Measurements from ENCODE around the gene SLC18A2. TPM values are rescaled to one million over a fixed set of nuclear protein-coding genes. Genes with fewer than 3 reads are reported as not detected.

The SLC18A2 gene
- 0.52 and 0.85 TPM in 2 replicates for total RNA-seq (2014; rRNA removed; shearing (Covaris generic))

DNA sequence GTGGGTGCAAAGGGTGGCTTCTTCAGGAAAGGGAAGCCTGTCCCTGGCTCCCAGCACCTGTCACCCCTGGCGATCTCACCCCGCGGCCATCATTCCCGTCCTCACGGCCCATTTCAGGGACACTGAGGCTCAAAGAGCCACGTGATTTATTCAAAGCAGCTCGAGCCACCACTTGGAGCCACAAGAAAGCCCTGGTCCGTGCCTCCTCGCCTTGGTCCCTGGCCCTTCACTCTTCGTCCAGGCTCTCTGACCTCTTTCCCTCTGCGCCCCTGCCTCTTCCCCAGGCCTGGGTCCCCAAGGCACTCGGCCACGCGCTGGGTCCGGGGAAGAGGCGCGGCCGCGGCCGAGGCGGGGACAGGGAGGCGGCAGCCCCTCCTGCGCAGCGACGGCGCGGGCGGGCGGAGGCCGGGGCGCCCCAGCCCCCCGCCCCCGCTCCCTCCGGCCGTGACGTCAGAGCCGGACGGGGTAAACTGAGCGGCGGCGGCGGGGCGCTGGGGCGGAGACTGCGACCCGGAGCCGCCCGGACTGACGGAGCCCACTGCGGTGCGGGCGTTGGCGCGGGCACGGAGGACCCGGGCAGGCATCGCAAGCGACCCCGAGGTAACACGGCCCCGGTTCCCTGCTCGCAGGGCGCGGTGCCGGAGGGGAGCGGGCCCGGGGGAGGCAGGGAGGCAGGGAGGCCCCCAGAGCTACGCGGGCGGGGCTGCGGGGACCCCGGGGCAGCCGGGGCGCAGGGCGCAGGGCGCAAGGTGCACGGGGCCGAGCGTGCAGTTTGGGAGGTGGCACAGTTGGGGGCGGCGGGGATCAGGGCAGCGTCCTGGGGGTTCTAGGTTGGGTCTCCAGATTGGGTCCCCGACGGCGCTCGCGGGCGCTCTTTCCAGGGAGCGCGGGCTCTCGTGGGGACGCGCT lies at the start of gene SLC18A2:
SLC18A2 (plus strand) TSS at position 494 of the 909 bp plus-strand sequence. CDS start 580 bp downstream, outside the sequence.
- peak; percentile 94 for DNase-seq
- peak within 1 kb of the TSS; percentile 72 for H3K4me3 ChIP-seq (ENCODE audit: insufficient read depth, low read depth, low read length)
- no peaks in the 10 kb centered on the region for H3K36me3 ChIP-seq (replicated peaks; ENCODE audit: control insufficient read depth, insufficient read depth, low read length)
- peaks cover 52% of the 10 kb centered on the region for H3K27me3 ChIP-seq (ENCODE audit: control insufficient read depth, insufficient read depth, low read length)

- no peak for DNase-seq
- Histone ChIP-seq H3K36me3 (replicated peaks; ENCODE audit: control insufficient read depth, insufficient read depth, low read length) (no peaks in the 10 kb centered on the region), H3K4me3 (ENCODE audit: insufficient read depth, low read depth, low read length) (no peak within 1 kb of the TSS), H3K27me3 (ENCODE audit: control insufficient read depth, insufficient read depth, low read length) (peaks cover 3% of the 10 kb centered on the region; the same call in 1 of the 2 replicates)
Measured at GRCh38 chr10:117197189-117197588, 43.7 kb upstream of the SLC18A2 start, which contains the start of gene KCNK18. TSS of gene KCNK18 (plus strand) at chr10:117197489. CDS start at chr10:117197489, 0 bp downstream.

DNA sequence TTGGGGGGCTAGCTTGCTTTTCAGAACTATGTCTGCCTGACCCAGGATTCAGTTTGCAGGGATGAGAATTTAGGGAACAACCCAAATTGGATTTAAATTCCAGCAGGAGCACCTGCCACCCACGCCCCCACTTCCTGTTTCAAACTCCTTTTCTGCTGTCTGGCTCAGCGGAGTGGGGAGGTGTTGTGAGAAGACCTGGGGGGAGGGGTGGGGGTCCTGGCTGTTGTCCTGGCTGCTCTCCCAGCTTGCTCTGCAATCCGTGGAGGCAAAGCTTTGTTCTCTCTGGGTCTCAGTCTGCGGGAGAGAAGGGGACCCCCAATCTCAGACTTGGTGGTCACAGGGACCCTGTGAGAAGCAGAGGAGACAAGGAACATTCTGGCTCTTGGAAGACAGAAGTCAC lies 42.8 kb upstream of the SLC18A2 start:
- H3K4me3 ChIP-seq (ENCODE audit: insufficient read depth, low read depth, low read length) = no peak overlapping the region
- peaks cover 3% of the 10 kb centered on the region; the same call in 1 of the 2 replicates for H3K27me3 ChIP-seq (ENCODE audit: control insufficient read depth, insufficient read depth, low read length)
- H3K36me3 ChIP-seq (replicated peaks; ENCODE audit: control insufficient read depth, insufficient read depth, low read length) = no peaks in the 10 kb centered on the region
- DNase-seq = peak; percentile 49

- Histone ChIP-seq H3K27me3 (ENCODE audit: control insufficient read depth, insufficient read depth, low read length) (peaks cover 3% of the 10 kb centered on the region; the same call in 1 of the 2 replicates), H3K4me3 (ENCODE audit: insufficient read depth, low read depth, low read length) (no peak overlapping the region), H3K36me3 (replicated peaks; ENCODE audit: control insufficient read depth, insufficient read depth, low read length) (no peaks in the 10 kb centered on the region)
- DNase-seq = no peak
Measured at GRCh38 chr10:117201826-117202225, 39.1 kb upstream of the SLC18A2 start.

GRCh38 chr10:117204316-117204715 lies 36.6 kb upstream of the SLC18A2 start:
- Histone ChIP-seq H3K36me3 (replicated peaks; ENCODE audit: control insufficient read depth, insufficient read depth, low read length) (no peaks in the 10 kb centered on the region), H3K27me3 (ENCODE audit: control insufficient read depth, insufficient read depth, low read length) (no peaks in the 10 kb centered on the region), H3K4me3 (ENCODE audit: insufficient read depth, low read depth, low read length) (no peak overlapping the region)
- DNase-seq = no peak

DNA sequence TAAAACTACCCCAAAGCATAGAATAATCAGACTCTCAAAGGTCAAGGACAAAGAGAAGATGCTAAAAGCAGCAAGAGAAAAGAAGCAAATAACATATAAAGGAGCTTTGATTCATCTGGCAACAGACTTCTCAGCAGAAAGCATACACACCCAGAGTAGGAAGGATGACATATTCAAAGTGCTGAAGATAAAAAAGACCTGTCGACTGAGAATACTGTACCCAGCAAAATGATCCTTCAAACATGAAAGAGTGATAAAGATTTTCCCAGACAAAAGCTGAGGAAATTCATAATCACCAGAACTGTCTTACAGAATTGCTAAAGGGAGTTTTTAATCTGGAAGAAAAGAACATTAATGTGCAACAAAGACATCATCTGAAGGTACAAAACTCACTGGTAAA lies 28.7 kb upstream of the SLC18A2 start:
- peaks cover 20% of the 10 kb centered on the region for H3K27me3 ChIP-seq (ENCODE audit: control insufficient read depth, insufficient read depth, low read length)

GRCh38 chr10:117214401-117214800 lies 26.5 kb upstream of the SLC18A2 start:
- H3K4me3 ChIP-seq (ENCODE audit: insufficient read depth, low read depth, low read length) = no peak overlapping the region
- peaks cover 33% of the 10 kb centered on the region for H3K27me3 ChIP-seq (ENCODE audit: control insufficient read depth, insufficient read depth, low read length)
- DNase-seq = no peak

More for the DNA sequence above, 28.7 kb upstream of the SLC18A2 start:
- Histone ChIP-seq H3K36me3 (replicated peaks; ENCODE audit: control insufficient read depth, insufficient read depth, low read length) (no peaks in the 10 kb centered on the region), H3K4me3 (ENCODE audit: insufficient read depth, low read depth, low read length) (no peak overlapping the region)
- DNase-seq = no peak

GRCh38 chr10:117215079-117215478 lies 25.8 kb upstream of the SLC18A2 start:
- Histone ChIP-seq H3K36me3 (replicated peaks; ENCODE audit: control insufficient read depth, insufficient read depth, low read length) (no peaks in the 10 kb centered on the region), H3K4me3 (ENCODE audit: insufficient read depth, low read depth, low read length) (no peak overlapping the region), H3K27me3 (ENCODE audit: control insufficient read depth, insufficient read depth, low read length) (peaks cover 33% of the 10 kb centered on the region)
- DNase-seq = no peak

More at GRCh38 chr10:117214401-117214800, 26.5 kb upstream of the SLC18A2 start:
- H3K36me3 ChIP-seq (replicated peaks; ENCODE audit: control insufficient read depth, insufficient read depth, low read length) = no peaks in the 10 kb centered on the region

- Histone ChIP-seq H3K36me3 (replicated peaks; ENCODE audit: control insufficient read depth, insufficient read depth, low read length) (no peaks in the 10 kb centered on the region), H3K4me3 (ENCODE audit: insufficient read depth, low read depth, low read length) (no peak overlapping the region), H3K27me3 (ENCODE audit: control insufficient read depth, insufficient read depth, low read length) (peaks cover 33% of the 10 kb centered on the region)
- DNase-seq = peak; percentile 50
Measured at GRCh38 chr10:117216028-117216427, 24.9 kb upstream of the SLC18A2 start.

GRCh38 chr10:117216611-117217195 lies 24.2 kb upstream of the SLC18A2 start:
- DNase-seq = peak; percentile 96
- Histone ChIP-seq H3K36me3 (replicated peaks; ENCODE audit: control insufficient read depth, insufficient read depth, low read length) (no peaks in the 10 kb centered on the region), H3K4me3 (ENCODE audit: insufficient read depth, low read depth, low read length) (peak overlapping the region; percentile 52), H3K27me3 (ENCODE audit: control insufficient read depth, insufficient read depth, low read length) (peaks cover 33% of the 10 kb centered on the region)

GRCh38 chr10:117217196-117217761 lies 23.6 kb upstream of the SLC18A2 start:
- no peaks in the 10 kb centered on the region for H3K36me3 ChIP-seq (replicated peaks; ENCODE audit: control insufficient read depth, insufficient read depth, low read length)
- H3K27me3 ChIP-seq (ENCODE audit: control insufficient read depth, insufficient read depth, low read length) = peaks cover 33% of the 10 kb centered on the region
- peak overlapping the region; percentile 52 for H3K4me3 ChIP-seq (ENCODE audit: insufficient read depth, low read depth, low read length)
- DNase-seq = peak; percentile 85

DNA sequence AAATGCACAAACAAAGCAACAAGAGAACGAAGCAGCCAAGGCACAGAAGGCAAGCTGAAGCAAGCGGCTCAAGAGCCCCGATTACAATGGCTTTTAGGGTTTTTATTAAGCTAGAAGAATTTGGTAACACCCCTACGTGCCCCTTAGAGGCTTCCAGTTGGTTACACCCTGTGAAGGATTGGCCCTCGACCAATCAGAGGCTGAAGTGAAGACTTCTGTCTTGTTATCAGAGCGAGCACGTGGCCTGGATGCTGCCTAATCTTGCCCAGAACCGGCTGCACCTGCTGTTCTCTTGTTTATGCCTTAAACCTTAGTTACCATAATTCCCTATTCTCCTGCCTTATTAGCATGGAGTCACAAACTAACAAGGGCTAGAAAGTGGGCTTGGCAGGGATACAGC lies 22.3 kb upstream of the SLC18A2 start:
- H3K36me3 ChIP-seq (replicated peaks; ENCODE audit: control insufficient read depth, insufficient read depth, low read length) = no peaks in the 10 kb centered on the region
- peak; percentile 59 for DNase-seq
- H3K27me3 ChIP-seq (ENCODE audit: control insufficient read depth, insufficient read depth, low read length) = peaks cover 33% of the 10 kb centered on the region
- H3K4me3 ChIP-seq (ENCODE audit: insufficient read depth, low read depth, low read length) = no peak overlapping the region

GRCh38 chr10:117221156-117221711 lies 19.7 kb upstream of the SLC18A2 start:
- DNase-seq = peak; percentile 75
- peaks cover 21% of the 10 kb centered on the region for H3K27me3 ChIP-seq (ENCODE audit: control insufficient read depth, insufficient read depth, low read length)
- H3K36me3 ChIP-seq (replicated peaks; ENCODE audit: control insufficient read depth, insufficient read depth, low read length) = no peaks in the 10 kb centered on the region
- H3K4me3 ChIP-seq (ENCODE audit: insufficient read depth, low read depth, low read length) = no peak overlapping the region

GRCh38 chr10:117222552-117222951 lies 18.4 kb upstream of the SLC18A2 start:
- H3K27me3 ChIP-seq (ENCODE audit: control insufficient read depth, insufficient read depth, low read length) = peaks cover 10% of the 10 kb centered on the region
- no peak for DNase-seq
- no peaks in the 10 kb centered on the region for H3K36me3 ChIP-seq (replicated peaks; ENCODE audit: control insufficient read depth, insufficient read depth, low read length)
- H3K4me3 ChIP-seq (ENCODE audit: insufficient read depth, low read depth, low read length) = no peak overlapping the region

All from H7 (cell line).